LHCN-M2 (cell line): Measurements from ENCODE around the gene OR5AP2. TPM values are rescaled to one million over a fixed set of nuclear protein-coding genes. Genes with fewer than 3 reads are reported as not detected.
"Not testable (repeated sequence)": the region's sequence is repeated elsewhere in the genome, so short reads cannot be mapped to it uniquely, and the experiment has no call there.

Experiments used
- DNase-seq: peaks from one replicate; pipeline ENCODE4 v3.0.0-alpha.2; 2012; ENCODE audit warnings: low read depth
- polyA plus RNA-seq: library from polyadenylated mRNA; unstranded; fragments of >200 nt; gene quantifications from one replicate; pipeline ENCODE4 v1.2.1, GENCODE V29; 2012; ENCODE audit warnings: missing spikeins
- total RNA-seq: library from RNA; depleted of rRNA; stranded (reverse); fragments of >200 nt; gene quantifications from 2 replicates; pipeline ENCODE4 v1.2.3, GENCODE V29; 2014; rRNA removed

The OR5AP2 gene
- total RNA-seq, result not detected in 2 replicates
- polyA plus RNA-seq, result not detected

- no peak for DNase-seq
Measured at GRCh38 chr11:56642339-56642738, at the start of gene OR5AP2. Gene OR5AP2, minus strand, starts transcription at chr11:56642439. Its CDS starts 0 bp downstream, at chr11:56642439.

- not testable (repeated sequence) for DNase-seq
Measured at GRCh38 chr11:56691179-56691578, 48.9 kb upstream of the OR5AP2 start.

GRCh38 chr11:56688554-56689100, 46.4 kb upstream of the OR5AP2 start:
- no peak for DNase-seq

GRCh38 chr11:56670984-56671383, 28.7 kb upstream of the OR5AP2 start:
- no peak for DNase-seq

- DNase-seq, result no peak
Measured at GRCh38 chr11:56663386-56663785, 21.1 kb upstream of the OR5AP2 start, which contains the start of gene OR5AR1. Gene OR5AR1, plus strand, starts transcription at chr11:56663686. Its CDS starts 0 bp downstream, at chr11:56663686.

- no peak for DNase-seq
Measured at GRCh38 chr11:56659755-56660154, 17.5 kb upstream of the OR5AP2 start.

GRCh38 chr11:56637500-56637899, 4.7 kb downstream of the OR5AP2 start:
- DNase-seq, result no peak

GRCh38 chr11:56636861-56637260, 5.4 kb downstream of the OR5AP2 start:
- DNase-seq, result no peak

- no peak for DNase-seq
Measured at GRCh38 chr11:56632329-56632728, 9.9 kb downstream of the OR5AP2 start.

- no peak for DNase-seq
Measured at GRCh38 chr11:56625946-56626345, 16.3 kb downstream of the OR5AP2 start.

GRCh38 chr11:56624661-56625110, 17.6 kb downstream of the OR5AP2 start:
- peak; percentile 32 for DNase-seq

GRCh38 chr11:56611174-56611573, 31.1 kb downstream of the OR5AP2 start:
- DNase-seq, result no peak

- not testable (repeated sequence) for DNase-seq
Measured at GRCh38 chr11:56592088-56592717, 50.0 kb downstream of the OR5AP2 start.

Other genes with a start within 250 kb of the OR5AP2 start
- not detected in 2 replicates for gene OR5AL1, start 229.7 kb downstream of the OR5AP2 start, total RNA-seq
- gene OR5M3, start 169.1 kb downstream of the OR5AP2 start, total RNA-seq, result not detected in 2 replicates
- gene OR5M8, start 151.1 kb downstream of the OR5AP2 start, total RNA-seq, result not detected in 2 replicates
- gene OR5M11, start 99.2 kb downstream of the OR5AP2 start, total RNA-seq, result not detected in 2 replicates
- not detected in 2 replicates for gene OR5M10, start 64.7 kb downstream of the OR5AP2 start, total RNA-seq
- not detected in 2 replicates for gene OR5M1, start 27.6 kb downstream of the OR5AP2 start, total RNA-seq
- not detected in 2 replicates for gene OR5AR1, start 21.2 kb upstream of the OR5AP2 start, total RNA-seq
- gene OR9G1, start 56.7 kb upstream of the OR5AP2 start, total RNA-seq, result not detected in 2 replicates
- gene OR9G4, start 106.3 kb upstream of the OR5AP2 start, total RNA-seq, result not detected in 2 replicates